SK-N-SH (cell line): ENCODE data around the gene LRRC3B. TPM values are rescaled to one million over a fixed set of nuclear protein-coding genes. Genes with fewer than 3 reads are reported as not detected.
A peak's percentile ranks its signal among the peaks of the same experiment; 100 is the strongest.

Experiments
- CTCF ChIA-PET: fragments of 300-600, 350-600 bp; formaldehyde crosslinking; extraction: SDS; loops from one replicate; lab custom pipeline; 2021; lab: Yijun Ruan, JAX
- POLR2A ChIA-PET: fragments of 350-600 bp; sonication (Branson Sonifier 250); formaldehyde crosslinking; extraction: SDS; loops from one replicate; lab custom pipeline; 2020; ENCODE audit warnings: antibody characterized with exemption, inconsistent platforms; lab: Yijun Ruan, JAX
- DNase-seq: peaks from one replicate; pipeline ENCODE4 v3.0.0; 2012
- H2AFZ ChIP-seq: fragments of 200-600 bp; sonication (generic); 2 replicates; pipeline ENCODE4 v1.8.1; 2016; ENCODE audit warnings: antibody characterized with exemption, mild to moderate bottlenecking, low read depth
- H3F3A ChIP-seq: fragments of 200-600 bp; sonication (generic); replicated peaks from 2 replicates; pipeline ENCODE3; 2016; ENCODE audit warnings: antibody characterized with exemption, mild to moderate bottlenecking; ENCODE audit not compliant: insufficient read depth
- H3K27ac ChIP-seq, 2 experiments: fragments of 200-500 bp in 1 of 2; fragments of 200-600 bp in 1 of 2; sonication (Bioruptor generic) in 1 of 2; sonication (generic), shearing (Covaris generic) in 1 of 2; 2 replicates each; pipeline versions ENCODE4 v1.5.1 to v1.6.1; 2014 to 2016; ENCODE audit warnings: low read depth in 2 of 2, inconsistent platforms in 1 of 2, low read length in 1 of 2, mild to moderate bottlenecking in 1 of 2, mixed read lengths in 1 of 2
- H3K27me3 ChIP-seq: fragments of 200-600 bp; sonication (generic), shearing (Covaris generic); 2 replicates; pipeline ENCODE4 v1.6.1; 2016; ENCODE audit warnings: mixed run types; ENCODE audit not compliant: insufficient read depth
- H3K36me3 ChIP-seq, 2 experiments: fragments of 200-500 bp in 1 of 2; fragments of 200-600 bp in 1 of 2; sonication (Bioruptor generic) in 1 of 2; sonication (generic) in 1 of 2; replicated peaks in 1 of 2; 2 replicates each; pipeline versions ENCODE3 to v1.5.1; 2014 to 2016; ENCODE audit warnings: low read length in 1 of 2, mild to moderate bottlenecking in 1 of 2; ENCODE audit not compliant: insufficient read depth in 2 of 2, control insufficient read depth in 1 of 2
- H3K4me1 ChIP-seq, 2 experiments: fragments of 200-500 bp in 1 of 2; fragments of 200-600 bp in 1 of 2; sonication (Bioruptor generic) in 1 of 2; sonication (generic), shearing (Covaris generic) in 1 of 2; 2 replicates each; pipeline versions ENCODE4 v1.5.1 to v1.6.1; 2014 to 2016; ENCODE audit warnings: low read depth in 1 of 2, low read length in 1 of 2, mixed run types in 1 of 2; ENCODE audit not compliant: insufficient read depth in 2 of 2, control insufficient read depth in 1 of 2
- H3K4me2 ChIP-seq: fragments of 200-600 bp; sonication (generic), shearing (Covaris generic); 2 replicates; pipeline ENCODE4 v1.6.1; 2017; ENCODE audit warnings: mixed run types
- H3K4me3 ChIP-seq, 2 experiments: fragments of 200-500 bp in 1 of 2; fragments of 200-600 bp in 1 of 2; sonication (Bioruptor generic) in 1 of 2; sonication (generic), shearing (Covaris generic) in 1 of 2; 2 replicates each; pipeline versions ENCODE4 v1.5.1 to v1.8.1; 2014 to 2016; ENCODE audit warnings: low read depth in 2 of 2, inconsistent platforms in 1 of 2, low read length in 1 of 2, mild to moderate bottlenecking in 1 of 2, mixed read lengths in 1 of 2, moderate library complexity in 1 of 2
- H3K79me2 ChIP-seq: fragments of 200-600 bp; sonication (generic); 2 replicates; pipeline ENCODE4 v1.8.1; 2017; ENCODE audit warnings: mild to moderate bottlenecking; ENCODE audit not compliant: insufficient read depth
- H3K9ac ChIP-seq: fragments of 200-600 bp; sonication (generic); 2 replicates; pipeline ENCODE4 v1.6.1; 2017; ENCODE audit warnings: mixed run types
- H3K9me2 ChIP-seq: fragments of 200-600 bp; sonication (generic); 2 replicates; pipeline ENCODE4 v1.6.1; 2017; ENCODE audit warnings: mixed run types
- H3K9me3 ChIP-seq: fragments of 200-600 bp; sonication (generic); 2 replicates; pipeline ENCODE4 v1.6.1; 2017; ENCODE audit warnings: mixed run types, mild to moderate bottlenecking, moderate library complexity
- H4K20me1 ChIP-seq: fragments of 200-600 bp; sonication (generic); 2 replicates; pipeline ENCODE4 v1.6.1; 2017; ENCODE audit warnings: mild to moderate bottlenecking, mixed run types; ENCODE audit not compliant: insufficient read depth
- EZH2phosphoT487 ChIP-seq: fragments of 200-600 bp; sonication (generic); IDR thresholded peaks from 2 replicates; pipeline ENCODE4 v1.6.1; 2017; ENCODE audit warnings: low read depth, mixed run types, mild to moderate bottlenecking, antibody characterized with exemption, moderate library complexity, borderline replicate concordance
- GATA2 ChIP-seq: sonication (generic); formaldehyde crosslinking; IDR thresholded peaks from 2 replicates; pipeline ENCODE4 v1.5.0; 2020; ENCODE audit warnings: mild to moderate bottlenecking, missing genetic modification reagents
- JUND ChIP-seq: IDR thresholded peaks from 2 replicates; pipeline ENCODE4 v1.4.0; 2012
- MEF2A ChIP-seq: IDR thresholded peaks from 2 replicates; pipeline ENCODE4 v1.4.0; 2012; ENCODE audit warnings: low read depth, borderline replicate concordance
- MXI1 ChIP-seq: IDR thresholded peaks from 2 replicates; pipeline ENCODE4 v1.6.1; 2012; ENCODE audit warnings: mild to moderate bottlenecking, low read depth, low read length, improper control_type of control experiment
- RCOR1 ChIP-seq: fragments of 150-350 bp; IDR thresholded peaks from 2 replicates; pipeline ENCODE4 v1.6.1; 2017; ENCODE audit warnings: antibody characterized with exemption, low read length
- RFX5 ChIP-seq: IDR thresholded peaks from 2 replicates; pipeline ENCODE4 v1.6.1; 2012; ENCODE audit warnings: mild to moderate bottlenecking, improper control_type of control experiment, low read length
- RXRA ChIP-seq: IDR thresholded peaks from 2 replicates; pipeline ENCODE4 v1.4.0; 2012; ENCODE audit warnings: low read depth, mild to moderate bottlenecking, borderline replicate concordance
- SIN3A ChIP-seq: IDR thresholded peaks from 2 replicates; pipeline ENCODE4 v1.6.1; 2012; ENCODE audit warnings: low read depth, mild to moderate bottlenecking, low read length, moderate library complexity, borderline replicate concordance
- USF1 ChIP-seq: IDR thresholded peaks from 2 replicates; pipeline ENCODE4 v1.4.0; 2012; ENCODE audit warnings: low read depth, borderline replicate concordance
- ZBTB33 ChIP-seq: IDR thresholded peaks from 2 replicates; pipeline ENCODE4 v1.4.0; 2012; ENCODE audit warnings: low read depth, borderline replicate concordance
- whole genome bisulfite sequencing: methylation state at CpG from one replicate; pipeline ENCODE4 v1.1.6; 2017; ENCODE audit warnings: low lambda C conversion rate; 5-methylcytosine and 5-hydroxymethylcytosine counted together
- polyA plus RNA-seq, 3 experiments: library from polyadenylated mRNA; depleted of rRNA; stranded (reverse); fragments of >200 nt; gene quantifications; 2 replicates each; pipeline ENCODE4 v1.2.3, GENCODE V29; 2012

The LRRC3B gene
- polyA plus RNA-seq, 1 of the 3 experiments (the other 2 are of a cell fraction), result not detected

GRCh38 chr3:26623419-26624208 lies 1.0 kb downstream of the LRRC3B start:
- Histone ChIP-seq H2AFZ (no peak overlapping the region), H3K4me2 (no peak overlapping the region), H3F3A (no peaks in the 10 kb centered on the region), H3K4me3 (peak overlapping the region in 1 of 2 experiments; percentile 12; a peak in 1 of 4 replicates), H3K9me2 (no peaks in the 10 kb centered on the region), H3K27me3 (no peaks in the 10 kb centered on the region), H3K9me3 (no peaks in the 10 kb centered on the region), H3K79me2 (no peaks in the 10 kb centered on the region), H3K4me1 (peaks cover 0 to 16% of the 10 kb centered on the region in 2 experiments; a peak in 1 of 4 replicates), H3K9ac (no peak overlapping the region), H3K27ac (no peak overlapping the region), H4K20me1 (no peaks in the 10 kb centered on the region), H3K36me3 (no peaks in the 10 kb centered on the region)
- CTCF ChIA-PET, result no interaction called here
- POLR2A ChIA-PET, result no interaction called here
- peak; percentile 51 for DNase-seq
- TF ChIP-seq GATA2 (CRISPR knock-in tag) (no peak), EZH2phosphoT487 (no peak)
- 2% methylated on average over 28 of the region's 33 CpGs for WGBS

GRCh38 chr3:26624209-26624765 lies 1.7 kb downstream of the LRRC3B start:
- Histone ChIP-seq H3K36me3 (no peaks in the 10 kb centered on the region), H3K79me2 (no peaks in the 10 kb centered on the region), H2AFZ (no peak overlapping the region), H3K4me2 (no peak overlapping the region), H3K9ac (no peak overlapping the region), H3K27ac (no peak overlapping the region), H3K4me1 (peaks cover 0 to 16% of the 10 kb centered on the region in 2 experiments; a peak in 1 of 4 replicates), H3K9me2 (no peaks in the 10 kb centered on the region), H3K9me3 (no peaks in the 10 kb centered on the region; the same call in 1 of the 2 replicates), H3K27me3 (no peaks in the 10 kb centered on the region), H3K4me3 (no peak overlapping the region), H4K20me1 (no peaks in the 10 kb centered on the region), H3F3A (no peaks in the 10 kb centered on the region)
- ChIA-PET POLR2A (no interaction called here), CTCF (no interaction called here)
- 12% methylated on average over 16 of the region's 28 CpGs for WGBS
- no peak for TF ChIP-seq SIN3A
- no peak for TF ChIP-seq USF1
- no peak for TF ChIP-seq MEF2A
- TF ChIP-seq RCOR1, result no peak
- no peak for TF ChIP-seq ZBTB33
- no peak for TF ChIP-seq JUND
- TF ChIP-seq RXRA, result no peak
- no peak for TF ChIP-seq MXI1
- TF ChIP-seq RFX5, result no peak
- no peak for DNase-seq
